Lung (tissue), 12 donors: ENCODE results near the gene IL36RN. TPM values are rescaled to one million over a fixed set of nuclear protein-coding genes. Genes with fewer than 3 reads are reported as not detected.

ENCODE experiments used
- ATAC-seq: fragments of 200-7000 bp; cut with Tn5 transposase; one replicate; pipeline ENCODE4 v1.9.1; 2020; ENCODE audit warnings: moderate number of reproducible peaks; ENCODE audit not compliant: insufficient read depth, low FRiP score
- DNase-seq, 3 donors: peaks; one replicate each; pipeline ENCODE4 v3.0.0-alpha.2; 2013 to 2017
- H3K27ac ChIP-seq, 2 donors: one replicate each; pipeline ENCODE4 v1.5.1; 2013; ENCODE audit warnings: mild to moderate bottlenecking in 2 of 2, moderate library complexity in 2 of 2, control low read depth in 1 of 2, inconsistent platforms in 1 of 2, low read depth in 1 of 2, low read length in 1 of 2
- H3K27me3 ChIP-seq, 3 donors: one replicate each; pipeline ENCODE4 v1.5.1; 2013; ENCODE audit warnings: low read length in 2 of 3; ENCODE audit not compliant: control insufficient read depth in 3 of 3, insufficient read depth in 3 of 3
- H3K36me3 ChIP-seq, 4 donors: one replicate each; pipeline ENCODE4 v1.5.1; 2013; ENCODE audit warnings: low read length in 4 of 4, mild to moderate bottlenecking in 1 of 4, moderate library complexity in 1 of 4; ENCODE audit not compliant: control insufficient read depth in 4 of 4, insufficient read depth in 4 of 4
- H3K4me1 ChIP-seq, 5 donors: one replicate each; pipeline ENCODE4 v1.5.1; 2013; ENCODE audit warnings: low read length in 5 of 5, mild to moderate bottlenecking in 2 of 5, moderate library complexity in 1 of 5; ENCODE audit not compliant: control insufficient read depth in 5 of 5, insufficient read depth in 5 of 5
- H3K4me3 ChIP-seq: one replicate; pipeline ENCODE4 v1.5.1; 2013; ENCODE audit warnings: mild to moderate bottlenecking, control low read depth, moderate library complexity
- H3K9ac ChIP-seq, 2 donors: one replicate each; pipeline ENCODE4 v1.5.1; 2013; ENCODE audit warnings: low read length in 2 of 2, control low read depth in 1 of 2; ENCODE audit not compliant: insufficient read depth in 1 of 2
- H3K9me3 ChIP-seq, 4 donors: one replicate each; pipeline ENCODE4 v1.5.1; 2013; ENCODE audit warnings: low read length in 3 of 4, mild to moderate bottlenecking in 1 of 4, moderate library complexity in 1 of 4; ENCODE audit not compliant: control insufficient read depth in 4 of 4, insufficient read depth in 3 of 4
- WGBS, 2 donors: extraction: QIAGEN DNeasy Blood & Tissue Kit; methylation state at CpG; one replicate each; pipeline ENCODE4 v1.1.7; 2013; 5-methylcytosine and 5-hydroxymethylcytosine counted together
- polyA plus RNA-seq, 2 donors: library from polyadenylated mRNA; stranded (reverse); fragments of 200-250 nt; gene quantifications; one replicate each; pipeline ENCODE4 v1.2.1, GENCODE V29; 2013
- total RNA-seq, 2 donors: library from RNA; depleted of rRNA in 1 of 2; stranded (reverse); fragments of >200 nt in 1 of 2; gene quantifications; one replicate each; pipeline ENCODE4 v1.2.1, GENCODE V29; 2014 to 2021
- TF ChIP-seq, protein P1 (sequence below): IDR thresholded peaks from 2 replicates; pipeline ENCODE4 v1.5.1; 2012; ENCODE audit warnings: mild to moderate bottlenecking; ENCODE audit errors: control extremely low read depth, extremely low read depth
- donor health status: control.
- donor health status: control.
- donor health status: Bipolar disorder and iron deficiency.
- donor health status: healthy.
- donor health status: DM: yes; HTN: yes; CAD: no.

Gene IL36RN
- total and polyA plus RNA-seq, 4 donors, result 0.01 to 0.09 TPM; not detected in 2

DNA sequence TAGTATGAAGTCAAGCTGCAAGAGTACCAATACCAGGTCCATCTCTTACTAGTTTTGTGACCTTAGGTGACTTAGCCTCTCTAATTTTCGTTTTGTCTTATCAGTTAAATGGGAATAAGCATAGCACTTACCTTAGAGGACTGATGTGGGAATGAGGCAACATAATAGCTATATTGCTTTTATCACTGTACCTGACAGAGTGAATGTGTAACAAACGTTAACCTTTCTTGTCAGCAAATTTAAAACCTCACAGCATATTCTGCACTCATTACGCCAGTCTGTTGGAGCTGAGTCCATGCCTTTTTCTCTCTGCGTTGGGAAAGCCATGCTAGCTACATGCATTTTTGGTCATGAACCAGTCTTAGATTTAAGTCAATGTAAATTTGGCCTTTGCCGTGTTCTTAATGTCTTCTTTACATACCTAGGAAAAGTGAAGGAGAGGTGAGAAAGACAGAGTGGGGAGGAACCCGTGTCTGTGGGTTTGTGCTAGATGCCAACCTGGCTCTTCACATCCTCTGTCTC is 6.5 kb upstream of the IL36RN start, which contains the start of gene IL36B:
IL36B (minus strand) TSS at position 472 of the 522 bp plus-strand sequence.
- no peaks in the 10 kb centered on the region for H3K36me3 ChIP-seq
- no peak for ATAC-seq
- WGBS, 2 donors, result 65 to 87% methylated on average over 6 of the region's 6 CpGs

DNA sequence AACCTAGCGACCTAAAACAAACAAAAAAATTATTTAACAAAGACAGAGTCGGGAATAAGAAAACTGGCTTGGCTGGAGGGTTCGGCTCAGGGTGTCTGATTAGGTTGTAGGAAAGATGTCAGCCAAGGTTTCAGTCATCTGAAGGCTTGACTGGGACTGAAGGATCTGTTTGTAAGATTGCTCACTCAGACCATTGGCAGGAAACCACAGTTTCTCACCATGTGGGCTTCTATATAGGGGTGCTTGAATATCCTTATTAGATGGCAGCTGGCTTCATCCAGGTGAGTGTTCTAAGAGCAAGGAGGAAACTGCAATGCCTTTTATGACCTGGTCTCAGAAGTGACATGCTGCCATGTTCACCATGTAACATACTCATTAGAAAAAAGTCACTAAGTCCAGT is 5.3 kb upstream of the IL36RN start:
- ATAC-seq (no peak), DNase-seq (no peak)
- TF ChIP-seq, protein P1, sequence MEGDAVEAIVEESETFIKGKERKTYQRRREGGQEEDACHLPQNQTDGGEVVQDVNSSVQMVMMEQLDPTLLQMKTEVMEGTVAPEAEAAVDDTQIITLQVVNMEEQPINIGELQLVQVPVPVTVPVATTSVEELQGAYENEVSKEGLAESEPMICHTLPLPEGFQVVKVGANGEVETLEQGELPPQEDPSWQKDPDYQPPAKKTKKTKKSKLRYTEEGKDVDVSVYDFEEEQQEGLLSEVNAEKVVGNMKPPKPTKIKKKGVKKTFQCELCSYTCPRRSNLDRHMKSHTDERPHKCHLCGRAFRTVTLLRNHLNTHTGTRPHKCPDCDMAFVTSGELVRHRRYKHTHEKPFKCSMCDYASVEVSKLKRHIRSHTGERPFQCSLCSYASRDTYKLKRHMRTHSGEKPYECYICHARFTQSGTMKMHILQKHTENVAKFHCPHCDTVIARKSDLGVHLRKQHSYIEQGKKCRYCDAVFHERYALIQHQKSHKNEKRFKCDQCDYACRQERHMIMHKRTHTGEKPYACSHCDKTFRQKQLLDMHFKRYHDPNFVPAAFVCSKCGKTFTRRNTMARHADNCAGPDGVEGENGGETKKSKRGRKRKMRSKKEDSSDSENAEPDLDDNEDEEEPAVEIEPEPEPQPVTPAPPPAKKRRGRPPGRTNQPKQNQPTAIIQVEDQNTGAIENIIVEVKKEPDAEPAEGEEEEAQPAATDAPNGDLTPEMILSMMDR, result no peak
- Histone ChIP-seq H3K9ac (no peak overlapping the region), H3K4me3 (no peak overlapping the region), H3K9me3 (peaks cover 0 to 10% (median 4%) of the 10 kb centered on the region in 4 donors), H3K4me1 (no peaks in the 10 kb centered on the region), H3K36me3 (no peaks in the 10 kb centered on the region), H3K27me3 (no peaks in the 10 kb centered on the region), H3K27ac (no peak overlapping the region)
- 74 to 88% methylated on average over 3 of the region's 3 CpGs for WGBS, 2 donors

More for the DNA sequence above, 6.5 kb upstream of the IL36RN start, which contains the start of gene IL36B:
- Histone ChIP-seq H3K9me3 (peaks cover 0 to 10% (median 4%) of the 10 kb centered on the region in 4 donors), H3K9ac (no peak within 1 kb of the TSS), H3K27me3 (no peaks in the 10 kb centered on the region), H3K4me1 (no peaks in the 10 kb centered on the region), H3K27ac (no peak within 1 kb of the TSS), H3K4me3 (no peak within 1 kb of the TSS)
- DNase-seq, result no peak
- TF ChIP-seq, protein P1, result no peak

DNA sequence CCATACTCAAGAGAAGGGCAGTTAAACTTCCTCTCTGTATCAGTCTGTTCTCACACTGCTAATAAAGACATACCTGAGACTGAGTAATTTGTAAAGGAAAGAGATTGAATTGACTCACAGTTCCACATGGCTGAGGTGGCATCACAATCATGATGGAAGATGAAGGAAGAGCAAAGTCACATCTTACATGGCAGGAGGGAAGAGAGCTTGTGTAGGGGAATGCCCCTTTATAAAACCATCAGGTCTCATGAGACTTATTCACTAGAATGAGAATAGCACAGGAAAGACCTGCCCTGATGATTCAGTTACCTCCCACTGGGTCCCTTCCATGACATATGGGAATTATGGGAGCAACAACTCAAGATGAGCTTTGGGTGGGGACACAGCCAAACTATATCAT is 4.9 kb upstream of the IL36RN start:
- Histone ChIP-seq H3K27ac (no peak overlapping the region), H3K9me3 (peaks cover 0 to 10% (median 4%) of the 10 kb centered on the region in 4 donors)
- no peak for ATAC-seq

More for the DNA sequence above, 4.9 kb upstream of the IL36RN start:
- Histone ChIP-seq H3K4me3 (no peak overlapping the region), H3K36me3 (no peaks in the 10 kb centered on the region), H3K4me1 (peaks cover 0 to under 1% (median 0%) of the 10 kb centered on the region in 5 donors), H3K27me3 (no peaks in the 10 kb centered on the region), H3K9ac (no peak overlapping the region)
- TF ChIP-seq, protein P1, result no peak
- DNase-seq, result no peak
